Measurements from ENCODE around the gene KRT17. TPM values are rescaled to one million over a fixed set of nuclear protein-coding genes. Genes with fewer than 3 reads are reported as not detected.
"Not testable (repeated sequence)": the region's sequence is repeated elsewhere in the genome, so short reads cannot be mapped to it uniquely, and the experiment has no call there.

KRT17 gene
- total and polyA plus RNA-seq, 2 experiments from 2014 or later = 59.5 to 118 TPM

- TF ChIP-seq EZH2phosphoT487 (IDR thresholded peaks at IDR 0.05; ENCODE audit: low read depth, severe bottlenecking, unreplicated experiment) (no peak), EZH2 (IDR thresholded peaks at IDR 0.05; ENCODE audit: borderline replicate concordance) (no peak), CTCF (IDR thresholded peaks at IDR 0.05; ENCODE audit: poor library complexity) (no peak)
- no peaks in the 10 kb centered on the region for H3K9me3 ChIP-seq (ENCODE audit: low read depth)
- H3K79me2 ChIP-seq = no peaks in the 10 kb centered on the region
- 91% methylated on average over 25 of the region's 33 CpGs for WGBS (ENCODE audit: low lambda C conversion rate, missing lambda C conversion rate)
- no peak overlapping the region for H3K4me2 ChIP-seq
- H3K27me3 ChIP-seq = no peaks in the 10 kb centered on the region
- no peak overlapping the region for H3K27ac ChIP-seq
- no peak overlapping the region for H3K4me3 ChIP-seq
- H3K9me2 ChIP-seq (replicated peaks; ENCODE audit: insufficient read depth) = no peaks in the 10 kb centered on the region
- H2AFZ ChIP-seq = no peak overlapping the region
- no peaks in the 10 kb centered on the region for H3K36me3 ChIP-seq (replicated peaks; ENCODE audit: insufficient read depth, low read depth)
- H4K20me1 ChIP-seq (ENCODE audit: insufficient read depth, poor library complexity, severe bottlenecking) = no peaks in the 10 kb centered on the region
- DNase-seq (ENCODE audit: low spot score) = no peak
- no peaks in the 10 kb centered on the region for H3K4me1 ChIP-seq (ENCODE audit: insufficient read depth)
These were observed 40.9 kb downstream of the KRT17 start for GRCh38 chr17:41583137-41584127.

GRCh38 chr17:41582061-41582968 is 42.1 kb downstream of the KRT17 start:
- H3K4me2 ChIP-seq; H3K27me3 ChIP-seq; H4K20me1 ChIP-seq (ENCODE audit: insufficient read depth, poor library complexity, severe bottlenecking); H3K4me3 ChIP-seq; H3K36me3 ChIP-seq (replicated peaks; ENCODE audit: insufficient read depth, low read depth); H3K4me1 ChIP-seq (ENCODE audit: insufficient read depth); H3K27ac ChIP-seq; DNase-seq (ENCODE audit: low spot score); H3K9me2 ChIP-seq (replicated peaks; ENCODE audit: insufficient read depth); H2AFZ ChIP-seq; H3K9me3 ChIP-seq (ENCODE audit: low read depth); H3K79me2 ChIP-seq: not testable (repeated sequence)
- WGBS (ENCODE audit: low lambda C conversion rate, missing lambda C conversion rate) = 84% methylated on average over 13 of the region's 13 CpGs

DNA sequence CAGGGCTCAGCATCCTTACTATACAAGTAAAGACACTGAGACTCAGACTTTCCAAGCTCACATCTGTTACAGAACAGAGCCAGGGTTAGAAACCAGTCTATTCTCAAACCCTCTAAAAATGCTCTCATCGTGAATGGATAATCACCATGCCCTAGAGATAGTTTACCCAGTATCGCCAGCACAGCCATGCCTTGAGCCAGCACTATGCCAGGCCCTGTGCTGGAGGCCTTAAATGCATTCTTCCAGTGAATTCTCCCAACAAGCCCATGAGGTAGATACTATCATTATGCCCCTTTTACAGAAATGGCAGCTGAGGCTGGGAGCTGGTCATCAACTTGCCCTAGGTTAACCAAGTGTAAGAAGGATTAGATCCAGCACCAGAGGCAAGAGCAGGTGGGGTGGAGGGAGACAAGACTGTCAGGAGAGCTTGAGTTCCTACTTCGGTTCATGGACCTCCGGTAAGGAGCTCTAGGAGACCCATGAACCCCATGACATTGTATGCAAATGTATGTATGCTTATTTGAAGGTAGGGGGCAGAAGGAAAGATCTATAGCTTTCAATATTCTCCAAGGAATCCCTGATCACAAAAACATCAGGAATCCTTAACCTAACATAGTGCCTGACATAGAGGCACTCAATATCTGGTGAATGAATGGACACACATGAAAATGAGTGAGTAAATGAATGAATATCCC is 42.9 kb downstream of the KRT17 start:
- no peak overlapping the region for H3K4me2 ChIP-seq
- no peaks in the 10 kb centered on the region for H4K20me1 ChIP-seq (ENCODE audit: insufficient read depth, poor library complexity, severe bottlenecking)
- H2AFZ ChIP-seq = no peak overlapping the region
- no peak overlapping the region for H3K27ac ChIP-seq
- DNase-seq (ENCODE audit: low spot score) = no peak
- H3K4me1 ChIP-seq (ENCODE audit: insufficient read depth) = no peaks in the 10 kb centered on the region
- H3K9me2 ChIP-seq (replicated peaks; ENCODE audit: insufficient read depth) = no peaks in the 10 kb centered on the region
- H3K36me3 ChIP-seq (replicated peaks; ENCODE audit: insufficient read depth, low read depth) = no peaks in the 10 kb centered on the region
- H3K9me3 ChIP-seq (ENCODE audit: low read depth) = no peaks in the 10 kb centered on the region
- H3K27me3 ChIP-seq = no peaks in the 10 kb centered on the region
- TF ChIP-seq EZH2phosphoT487 (IDR thresholded peaks at IDR 0.05; ENCODE audit: low read depth, severe bottlenecking, unreplicated experiment) (no peak), EZH2 (IDR thresholded peaks at IDR 0.05; ENCODE audit: borderline replicate concordance) (no peak)
- no peaks in the 10 kb centered on the region for H3K79me2 ChIP-seq
- WGBS (ENCODE audit: low lambda C conversion rate, missing lambda C conversion rate) = 91% methylated on average over 4 of the region's 4 CpGs
- no peak overlapping the region for H3K4me3 ChIP-seq

DNA sequence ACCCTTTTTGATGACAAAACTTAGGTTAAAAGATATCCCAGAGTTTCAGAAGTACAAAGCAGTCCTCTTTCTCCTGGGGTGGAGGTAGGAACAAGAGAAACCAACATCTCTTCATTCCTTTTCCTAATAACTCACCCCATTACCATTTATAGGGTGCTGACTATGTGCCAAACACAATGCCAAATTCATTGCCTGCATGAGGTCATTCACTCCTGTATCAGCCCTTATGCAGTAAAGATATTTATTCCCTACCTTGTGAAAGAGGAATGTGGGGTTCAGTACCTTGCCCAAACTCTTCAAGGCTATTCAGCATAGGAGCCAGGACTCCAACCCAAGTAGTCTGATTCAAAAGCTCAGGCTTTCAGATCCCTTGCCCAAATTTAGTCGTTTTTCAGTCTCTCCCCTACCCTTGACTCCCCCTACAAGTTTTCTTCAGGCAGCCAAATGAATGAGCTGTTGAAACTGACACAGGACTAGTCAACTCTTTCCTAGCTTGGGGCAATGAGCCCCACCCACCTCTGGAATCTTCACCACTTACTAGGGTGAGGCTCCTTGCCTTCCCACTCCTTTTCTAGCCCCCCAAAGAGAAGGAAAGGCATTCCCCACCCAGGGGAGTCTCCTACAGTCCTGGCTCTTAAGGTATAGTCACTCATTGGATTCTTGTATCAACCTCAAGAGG is 43.5 kb downstream of the KRT17 start:
- no peak for TF ChIP-seq CTCF (IDR thresholded peaks at IDR 0.05; ENCODE audit: poor library complexity)
- no peak for TF ChIP-seq EZH2phosphoT487 (IDR thresholded peaks at IDR 0.05; ENCODE audit: low read depth, severe bottlenecking, unreplicated experiment)
- TF ChIP-seq EZH2 (IDR thresholded peaks at IDR 0.05; ENCODE audit: borderline replicate concordance) = no peak
- 70% methylated on average over 1 of the region's 1 CpG for WGBS (ENCODE audit: low lambda C conversion rate, missing lambda C conversion rate)
- H2AFZ ChIP-seq = no peak overlapping the region
- no peak overlapping the region for H3K27ac ChIP-seq
- no peak overlapping the region for H3K4me3 ChIP-seq
- H3K4me1 ChIP-seq (ENCODE audit: insufficient read depth) = no peaks in the 10 kb centered on the region
- DNase-seq (ENCODE audit: low spot score) = no peak
- H3K9me2 ChIP-seq (replicated peaks; ENCODE audit: insufficient read depth) = no peaks in the 10 kb centered on the region
- H3K79me2 ChIP-seq = no peaks in the 10 kb centered on the region
- H3K4me2 ChIP-seq = no peak overlapping the region
- no peaks in the 10 kb centered on the region for H4K20me1 ChIP-seq (ENCODE audit: insufficient read depth, poor library complexity, severe bottlenecking)
- H3K27me3 ChIP-seq = no peaks in the 10 kb centered on the region
- H3K36me3 ChIP-seq (replicated peaks; ENCODE audit: insufficient read depth, low read depth) = no peaks in the 10 kb centered on the region
- no peaks in the 10 kb centered on the region for H3K9me3 ChIP-seq (ENCODE audit: low read depth)

All from hepatocyte (in vitro differentiated cells).